CD4-positive, alpha-beta T cell (primary cell): ENCODE measurements around the gene PCDHB16. TPM values are rescaled to one million over a fixed set of nuclear protein-coding genes. Genes with fewer than 3 reads are reported as not detected.

Experiments used
- total RNA-seq, 174 experiments: library from RNA in 2 of 174; stranded (reverse) in 2 of 174; gene quantifications; one replicate each; pipeline ENCODE4 v1.2.3 and lab custom pipeline; 2021 to 2026

The PCDHB16 gene
- total RNA-seq, 2 experiments from 2014 or later, result not detected

Other genes starting within 250 kb of the PCDHB16 start
- gene PCDHAC2, start 215.9 kb upstream of the PCDHB16 start, total RNA-seq, result not detected
- gene PCDHB1, start 131.0 kb upstream of the PCDHB16 start, total RNA-seq, result not detected
- gene PCDHB2, start 87.8 kb upstream of the PCDHB16 start, total RNA-seq, result not detected
- not detected for gene PCDHB3, start 81.9 kb upstream of the PCDHB16 start, total RNA-seq
- gene PCDHB4, start 60.6 kb upstream of the PCDHB16 start, total RNA-seq, result not detected
- gene PCDHB5, start 47.2 kb upstream of the PCDHB16 start, total RNA-seq, result under 1 TPM in 1 of 2 experiments, not detected in 1; 0.08 TPM
- gene PCDHB6, start 32.3 kb upstream of the PCDHB16 start, total RNA-seq, result not detected
- gene PCDHB7, start 9.7 kb upstream of the PCDHB16 start, total RNA-seq, result not detected
- not detected for gene PCDHB8, start 4.6 kb upstream of the PCDHB16 start, total RNA-seq
- not detected for gene PCDHB9, start 4.8 kb downstream of the PCDHB16 start, total RNA-seq
- gene PCDHB10, start 10.0 kb downstream of the PCDHB16 start, total RNA-seq, result not detected
- not detected for gene PCDHB11, start 17.2 kb downstream of the PCDHB16 start, total RNA-seq
- gene PCDHB12, start 26.3 kb downstream of the PCDHB16 start, total RNA-seq, result not detected
- not detected for gene PCDHB13, start 31.5 kb downstream of the PCDHB16 start, total RNA-seq
- not detected for gene PCDHB14, start 41.0 kb downstream of the PCDHB16 start, total RNA-seq
- gene PCDHB15, start 63.0 kb downstream of the PCDHB16 start, total RNA-seq, result not detected
- gene SLC25A2, start 121.7 kb downstream of the PCDHB16 start, total RNA-seq, result under 1 TPM in 1 of 2 experiments, not detected in 1; 0.22 TPM
- 10 to 100 TPM; 80.5 TPM for gene TAF7, start 138.4 kb downstream of the PCDHB16 start, total RNA-seq
- not detected for gene PCDHGA1, start 148.1 kb downstream of the PCDHB16 start, total RNA-seq
- gene PCDHGA2, start 156.4 kb downstream of the PCDHB16 start, total RNA-seq, result not detected
- gene PCDHGA3, start 161.4 kb downstream of the PCDHB16 start, total RNA-seq, result not detected
- under 1 TPM in 1 of 2 experiments, not detected in 1; 0.05 TPM for gene PCDHGB1, start 167.7 kb downstream of the PCDHB16 start, total RNA-seq
- under 1 TPM; 0.08 TPM for gene PCDHGA4, start 172.6 kb downstream of the PCDHB16 start, total RNA-seq
- under 1 TPM; 0.19 to 0.20 TPM for gene PCDHGB2, start 177.6 kb downstream of the PCDHB16 start, total RNA-seq
- gene PCDHGA5, start 181.8 kb downstream of the PCDHB16 start, total RNA-seq, result under 1 TPM in 1 of 2 experiments, not detected in 1; 0.08 TPM
- under 1 TPM; 0.11 to 0.28 TPM for gene PCDHGB3, start 187.9 kb downstream of the PCDHB16 start, total RNA-seq
- under 1 TPM in 1 of 2 experiments, not detected in 1; 0.11 TPM for gene PCDHGA6, start 191.5 kb downstream of the PCDHB16 start, total RNA-seq
- gene PCDHGA7, start 200.4 kb downstream of the PCDHB16 start, total RNA-seq, result not detected
- gene PCDHGB4, start 205.3 kb downstream of the PCDHB16 start, total RNA-seq, result not detected
- gene PCDHGA8, start 210.2 kb downstream of the PCDHB16 start, total RNA-seq, result not detected
- under 1 TPM; 0.14 to 0.20 TPM for gene PCDHGB5, start 215.6 kb downstream of the PCDHB16 start, total RNA-seq
- not detected for gene PCDHGA9, start 220.4 kb downstream of the PCDHB16 start, total RNA-seq
- gene PCDHGB6, start 225.6 kb downstream of the PCDHB16 start, total RNA-seq, result under 1 TPM in 1 of 2 experiments, not detected in 1; 0.06 TPM
- under 1 TPM in 1 of 2 experiments, not detected in 1; 0.08 TPM for gene PCDHGA10, start 230.6 kb downstream of the PCDHB16 start, total RNA-seq
- gene PCDHGB7, start 235.3 kb downstream of the PCDHB16 start, total RNA-seq, result not detected
- gene PCDHGA11, start 238.7 kb downstream of the PCDHB16 start, total RNA-seq, result not detected
- not detected for gene PCDHGA12, start 248.1 kb downstream of the PCDHB16 start, total RNA-seq